PFSK-1 (cell line): ENCODE measurements around the gene VMP1.

ENCODE experiments used
- POLR2AphosphoS5 ChIP-seq: IDR thresholded peaks from 2 replicates; pipeline ENCODE4 v1.6.1; 2012; ENCODE audit warnings: low read depth, mild to moderate bottlenecking, control low read depth, low read length, moderate library complexity
- SIN3A ChIP-seq: IDR thresholded peaks from 2 replicates; pipeline ENCODE4 v1.6.1; 2012; ENCODE audit warnings: mild to moderate bottlenecking, low read length, moderate library complexity, borderline replicate concordance; ENCODE audit not compliant: insufficient read depth
- TAF1 ChIP-seq: IDR thresholded peaks from 2 replicates; pipeline ENCODE4 v1.6.1; 2012; ENCODE audit warnings: low read length, control low read depth, borderline replicate concordance; ENCODE audit not compliant: insufficient read depth
- TF ChIP-seq, protein P1 (sequence below), 2 experiments: IDR thresholded peaks; 2 replicates each; pipeline versions ENCODE4 v1.6.1 to v1.8.0; 2011 to 2012; ENCODE audit warnings: low read depth in 2 of 2, low read length in 2 of 2, control low read depth in 1 of 2, inconsistent platforms in 1 of 2, mild to moderate bottlenecking in 1 of 2, moderate library complexity in 1 of 2; ENCODE audit not compliant: insufficient read depth in 1 of 2

- TF ChIP-seq SIN3A = no peak
- TF ChIP-seq, protein P1, sequence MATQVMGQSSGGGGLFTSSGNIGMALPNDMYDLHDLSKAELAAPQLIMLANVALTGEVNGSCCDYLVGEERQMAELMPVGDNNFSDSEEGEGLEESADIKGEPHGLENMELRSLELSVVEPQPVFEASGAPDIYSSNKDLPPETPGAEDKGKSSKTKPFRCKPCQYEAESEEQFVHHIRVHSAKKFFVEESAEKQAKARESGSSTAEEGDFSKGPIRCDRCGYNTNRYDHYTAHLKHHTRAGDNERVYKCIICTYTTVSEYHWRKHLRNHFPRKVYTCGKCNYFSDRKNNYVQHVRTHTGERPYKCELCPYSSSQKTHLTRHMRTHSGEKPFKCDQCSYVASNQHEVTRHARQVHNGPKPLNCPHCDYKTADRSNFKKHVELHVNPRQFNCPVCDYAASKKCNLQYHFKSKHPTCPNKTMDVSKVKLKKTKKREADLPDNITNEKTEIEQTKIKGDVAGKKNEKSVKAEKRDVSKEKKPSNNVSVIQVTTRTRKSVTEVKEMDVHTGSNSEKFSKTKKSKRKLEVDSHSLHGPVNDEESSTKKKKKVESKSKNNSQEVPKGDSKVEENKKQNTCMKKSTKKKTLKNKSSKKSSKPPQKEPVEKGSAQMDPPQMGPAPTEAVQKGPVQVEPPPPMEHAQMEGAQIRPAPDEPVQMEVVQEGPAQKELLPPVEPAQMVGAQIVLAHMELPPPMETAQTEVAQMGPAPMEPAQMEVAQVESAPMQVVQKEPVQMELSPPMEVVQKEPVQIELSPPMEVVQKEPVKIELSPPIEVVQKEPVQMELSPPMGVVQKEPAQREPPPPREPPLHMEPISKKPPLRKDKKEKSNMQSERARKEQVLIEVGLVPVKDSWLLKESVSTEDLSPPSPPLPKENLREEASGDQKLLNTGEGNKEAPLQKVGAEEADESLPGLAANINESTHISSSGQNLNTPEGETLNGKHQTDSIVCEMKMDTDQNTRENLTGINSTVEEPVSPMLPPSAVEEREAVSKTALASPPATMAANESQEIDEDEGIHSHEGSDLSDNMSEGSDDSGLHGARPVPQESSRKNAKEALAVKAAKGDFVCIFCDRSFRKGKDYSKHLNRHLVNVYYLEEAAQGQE (IDR thresholded peaks at IDR 0.05; ENCODE audit: insufficient read depth in 1 of 2, low read depth in 2 of 2, low read length in 2 of 2) = no peak
- no peak for TF ChIP-seq POLR2AphosphoS5
- TF ChIP-seq TAF1 = no peak
These were observed 24.2 kb upstream of the VMP1 start for GRCh38 chr17:59683283-59683682.
